HG03175 (cell line): ENCODE data around the gene ADH4.
"Not testable (repeated sequence)": the region's sequence is repeated elsewhere in the genome, so short reads cannot be mapped to it uniquely, and the experiment has no call there.

Experiments
- ATAC-seq: cut with Tn5 transposase; IDR thresholded peaks from one replicate; pipeline ENCODE4 v1.9.1; 2021; ENCODE audit warnings: mild to moderate bottlenecking, moderate library complexity; ENCODE audit not compliant: unreplicated experiment

Gene ADH4

GRCh38 chr4:99144070-99144469, at the start of gene ADH4:
ADH4 (minus strand) TSS chr4:99144297; CDS start chr4:99144222, 75 bp downstream.
- ATAC-seq, result no peak

- ATAC-seq, result no peak
Observed at GRCh38 chr4:99190336-99190735, 46.2 kb upstream of the ADH4 start.

- not testable (repeated sequence) for ATAC-seq
Observed at GRCh38 chr4:99189900-99190299, 45.8 kb upstream of the ADH4 start.

- ATAC-seq, result no peak
Observed at GRCh38 chr4:99186029-99186428, 41.9 kb upstream of the ADH4 start.

- no peak for ATAC-seq
Observed at GRCh38 chr4:99185581-99185980, 41.5 kb upstream of the ADH4 start.

- ATAC-seq, result no peak
Observed at GRCh38 chr4:99180382-99181070, 36.4 kb upstream of the ADH4 start.

GRCh38 chr4:99179626-99180025, 35.5 kb upstream of the ADH4 start:
- ATAC-seq, result no peak

- no peak for ATAC-seq
Observed at GRCh38 chr4:99179178-99179577, 35.1 kb upstream of the ADH4 start.

- no peak for ATAC-seq
Observed at GRCh38 chr4:99166544-99166943, 22.4 kb upstream of the ADH4 start.

GRCh38 chr4:99165978-99166377, 21.9 kb upstream of the ADH4 start:
- no peak for ATAC-seq

GRCh38 chr4:99161373-99162099, 17.4 kb upstream of the ADH4 start:
- ATAC-seq, result no peak

GRCh38 chr4:99159699-99160098, 15.6 kb upstream of the ADH4 start:
- ATAC-seq, result no peak

GRCh38 chr4:99157478-99157935, 13.4 kb upstream of the ADH4 start:
- ATAC-seq, result no peak

- ATAC-seq, result no peak
Observed at GRCh38 chr4:99156992-99157391, 12.9 kb upstream of the ADH4 start.

- no peak for ATAC-seq
Observed at GRCh38 chr4:99154658-99155342, 10.7 kb upstream of the ADH4 start.

- ATAC-seq, result no peak
Observed at GRCh38 chr4:99151995-99152394, 7.9 kb upstream of the ADH4 start.

GRCh38 chr4:99151452-99151851, 7.4 kb upstream of the ADH4 start:
- ATAC-seq, result no peak

GRCh38 chr4:99149426-99150019, 5.4 kb upstream of the ADH4 start:
- no peak for ATAC-seq

GRCh38 chr4:99148550-99148949, 4.5 kb upstream of the ADH4 start:
- no peak for ATAC-seq

GRCh38 chr4:99144587-99144986, 490 bp upstream of the ADH4 start:
- no peak for ATAC-seq

- no peak for ATAC-seq
Observed at GRCh38 chr4:99136329-99136728, 7.8 kb downstream of the ADH4 start.
